Measurements from ENCODE around the gene LEKR1. TPM values are rescaled to one million over a fixed set of nuclear protein-coding genes. Genes with fewer than 3 reads are reported as not detected.

Gene LEKR1
- polyA plus RNA-seq, 1 donor: 2.2 TPM

- Histone ChIP-seq H3K4me1 (ENCODE audit: control insufficient read depth, insufficient read depth, low read length) (no peaks in the 10 kb centered on the region), H3K4me3 (ENCODE audit: low read length) (no peak overlapping the region), H3K27me3 (ENCODE audit: control insufficient read depth, insufficient read depth, low read length) (no peaks in the 10 kb centered on the region), H3K36me3 (ENCODE audit: control insufficient read depth, insufficient read depth, low read length) (no peaks in the 10 kb centered on the region), H3K9me3 (ENCODE audit: control insufficient read depth, low read depth, low read length) (no peaks in the 10 kb centered on the region), H3K27ac (ENCODE audit: low read length) (no peak overlapping the region)
- DNase-seq: no peak
- WGBS (ENCODE audit: insufficient coverage, low lambda C conversion rate): no CpG with 5 or more reads among the region's 1 CpG
These were observed 199.9 kb downstream of the LEKR1 start for GRCh38 chr3:157026091-157026490.

GRCh38 chr3:157027861-157028745 lies 201.9 kb downstream of the LEKR1 start:
- Histone ChIP-seq H3K4me3 (ENCODE audit: low read length) (no peak overlapping the region), H3K4me1 (ENCODE audit: control insufficient read depth, insufficient read depth, low read length) (no peaks in the 10 kb centered on the region), H3K27me3 (ENCODE audit: control insufficient read depth, insufficient read depth, low read length) (no peaks in the 10 kb centered on the region), H3K27ac (ENCODE audit: low read length) (no peak overlapping the region), H3K36me3 (ENCODE audit: control insufficient read depth, insufficient read depth, low read length) (no peaks in the 10 kb centered on the region), H3K9me3 (ENCODE audit: control insufficient read depth, low read depth, low read length) (no peaks in the 10 kb centered on the region)
- WGBS (ENCODE audit: insufficient coverage, low lambda C conversion rate): 76% methylated on average over 5 of the region's 7 CpGs
- no peak for DNase-seq

- Histone ChIP-seq H3K4me1 (ENCODE audit: control insufficient read depth, insufficient read depth, low read length) (no peaks in the 10 kb centered on the region), H3K36me3 (ENCODE audit: control insufficient read depth, insufficient read depth, low read length) (no peaks in the 10 kb centered on the region), H3K27ac (ENCODE audit: low read length) (no peak overlapping the region), H3K27me3 (ENCODE audit: control insufficient read depth, insufficient read depth, low read length) (no peaks in the 10 kb centered on the region), H3K9me3 (ENCODE audit: control insufficient read depth, low read depth, low read length) (no peaks in the 10 kb centered on the region), H3K4me3 (ENCODE audit: low read length) (no peak overlapping the region)
- no CpG with 5 or more reads among the region's 3 CpGs for WGBS (ENCODE audit: insufficient coverage, low lambda C conversion rate)
- DNase-seq: no peak
These were observed 203.2 kb downstream of the LEKR1 start for GRCh38 chr3:157029365-157029790.

- Histone ChIP-seq H3K27ac (ENCODE audit: low read length) (no peak overlapping the region), H3K27me3 (ENCODE audit: control insufficient read depth, insufficient read depth, low read length) (no peaks in the 10 kb centered on the region), H3K9me3 (ENCODE audit: control insufficient read depth, low read depth, low read length) (no peaks in the 10 kb centered on the region), H3K36me3 (ENCODE audit: control insufficient read depth, insufficient read depth, low read length) (no peaks in the 10 kb centered on the region), H3K4me3 (ENCODE audit: low read length) (no peak overlapping the region), H3K4me1 (ENCODE audit: control insufficient read depth, insufficient read depth, low read length) (no peaks in the 10 kb centered on the region)
- WGBS (ENCODE audit: insufficient coverage, low lambda C conversion rate): 100% methylated on average over 1 of the region's 4 CpGs
- DNase-seq: no peak
These were observed 204.6 kb downstream of the LEKR1 start for GRCh38 chr3:157030712-157031111.

- no peaks in the 10 kb centered on the region for H3K9me3 ChIP-seq (ENCODE audit: control insufficient read depth, low read depth, low read length)
- no peak overlapping the region for H3K4me3 ChIP-seq (ENCODE audit: low read length)
- DNase-seq: no peak
- no CpG with 5 or more reads among the region's 2 CpGs for WGBS (ENCODE audit: insufficient coverage, low lambda C conversion rate)
- no peak overlapping the region for H3K27ac ChIP-seq (ENCODE audit: low read length)
- H3K27me3 ChIP-seq (ENCODE audit: control insufficient read depth, insufficient read depth, low read length): peaks cover 3% of the 10 kb centered on the region
- no peaks in the 10 kb centered on the region for H3K4me1 ChIP-seq (ENCODE audit: control insufficient read depth, insufficient read depth, low read length)
- H3K36me3 ChIP-seq (ENCODE audit: control insufficient read depth, insufficient read depth, low read length): no peaks in the 10 kb centered on the region
These were observed 206.8 kb downstream of the LEKR1 start for GRCh38 chr3:157033001-157033400.

- H3K4me3 ChIP-seq (ENCODE audit: low read length): no peak overlapping the region
- H3K36me3 ChIP-seq (ENCODE audit: control insufficient read depth, insufficient read depth, low read length): no peaks in the 10 kb centered on the region
- no peak for DNase-seq
- no peaks in the 10 kb centered on the region for H3K9me3 ChIP-seq (ENCODE audit: control insufficient read depth, low read depth, low read length)
- H3K4me1 ChIP-seq (ENCODE audit: control insufficient read depth, insufficient read depth, low read length): no peaks in the 10 kb centered on the region
- H3K27ac ChIP-seq (ENCODE audit: low read length): no peak overlapping the region
- H3K27me3 ChIP-seq (ENCODE audit: control insufficient read depth, insufficient read depth, low read length): peaks cover 11% of the 10 kb centered on the region
These were observed 214.3 kb downstream of the LEKR1 start for GRCh38 chr3:157040456-157040855.

GRCh38 chr3:157042226-157042625 lies 216.1 kb downstream of the LEKR1 start:
- Histone ChIP-seq H3K4me3 (ENCODE audit: low read length) (no peak overlapping the region), H3K36me3 (ENCODE audit: control insufficient read depth, insufficient read depth, low read length) (no peaks in the 10 kb centered on the region), H3K9me3 (ENCODE audit: control insufficient read depth, low read depth, low read length) (no peaks in the 10 kb centered on the region), H3K27me3 (ENCODE audit: control insufficient read depth, insufficient read depth, low read length) (peaks cover 11% of the 10 kb centered on the region), H3K4me1 (ENCODE audit: control insufficient read depth, insufficient read depth, low read length) (no peaks in the 10 kb centered on the region), H3K27ac (ENCODE audit: low read length) (no peak overlapping the region)
- no peak for DNase-seq
- WGBS (ENCODE audit: insufficient coverage, low lambda C conversion rate): no CpG with 5 or more reads among the region's 2 CpGs

- DNase-seq: no peak
- H3K36me3 ChIP-seq (ENCODE audit: control insufficient read depth, insufficient read depth, low read length): no peaks in the 10 kb centered on the region
- WGBS (ENCODE audit: insufficient coverage, low lambda C conversion rate): 91% methylated on average over 1 of the region's 1 CpG
- H3K27me3 ChIP-seq (ENCODE audit: control insufficient read depth, insufficient read depth, low read length): peaks cover 8% of the 10 kb centered on the region
- no peak overlapping the region for H3K27ac ChIP-seq (ENCODE audit: low read length)
- no peaks in the 10 kb centered on the region for H3K9me3 ChIP-seq (ENCODE audit: control insufficient read depth, low read depth, low read length)
- no peak overlapping the region for H3K4me3 ChIP-seq (ENCODE audit: low read length)
- H3K4me1 ChIP-seq (ENCODE audit: control insufficient read depth, insufficient read depth, low read length): no peaks in the 10 kb centered on the region
These were observed 217.6 kb downstream of the LEKR1 start for GRCh38 chr3:157043771-157044170.

- H3K9me3 ChIP-seq (ENCODE audit: control insufficient read depth, low read depth, low read length): no peaks in the 10 kb centered on the region
- peaks cover 8% of the 10 kb centered on the region for H3K27me3 ChIP-seq (ENCODE audit: control insufficient read depth, insufficient read depth, low read length)
- no peak overlapping the region for H3K27ac ChIP-seq (ENCODE audit: low read length)
- H3K4me3 ChIP-seq (ENCODE audit: low read length): no peak overlapping the region
- H3K4me1 ChIP-seq (ENCODE audit: control insufficient read depth, insufficient read depth, low read length): no peaks in the 10 kb centered on the region
- WGBS (ENCODE audit: insufficient coverage, low lambda C conversion rate): no CpG with 5 or more reads among the region's 12 CpGs
- no peak for DNase-seq
- no peaks in the 10 kb centered on the region for H3K36me3 ChIP-seq (ENCODE audit: control insufficient read depth, insufficient read depth, low read length)
These were observed 219.2 kb downstream of the LEKR1 start for GRCh38 chr3:157045238-157045850.

GRCh38 chr3:157046520-157046919 lies 220.4 kb downstream of the LEKR1 start:
- no peak overlapping the region for H3K4me3 ChIP-seq (ENCODE audit: low read length)
- no peak overlapping the region for H3K27ac ChIP-seq (ENCODE audit: low read length)
- H3K9me3 ChIP-seq (ENCODE audit: control insufficient read depth, low read depth, low read length): no peaks in the 10 kb centered on the region
- H3K27me3 ChIP-seq (ENCODE audit: control insufficient read depth, insufficient read depth, low read length): peaks cover 6% of the 10 kb centered on the region
- no peak for DNase-seq
- no peaks in the 10 kb centered on the region for H3K36me3 ChIP-seq (ENCODE audit: control insufficient read depth, insufficient read depth, low read length)
- WGBS (ENCODE audit: insufficient coverage, low lambda C conversion rate): no CpG with 5 or more reads among the region's 1 CpG
- H3K4me1 ChIP-seq (ENCODE audit: control insufficient read depth, insufficient read depth, low read length): no peaks in the 10 kb centered on the region
